ENCODE data around the gene CYB561.

GRCh38 chr17:63402431-63403212 is 43.5 kb downstream of the CYB561 start:
- TF ChIP-seq POLR2AphosphoS5 (IDR thresholded peaks at IDR 0.05; ENCODE audit: low read depth, low read length): no peak
- TF ChIP-seq, protein P1, sequence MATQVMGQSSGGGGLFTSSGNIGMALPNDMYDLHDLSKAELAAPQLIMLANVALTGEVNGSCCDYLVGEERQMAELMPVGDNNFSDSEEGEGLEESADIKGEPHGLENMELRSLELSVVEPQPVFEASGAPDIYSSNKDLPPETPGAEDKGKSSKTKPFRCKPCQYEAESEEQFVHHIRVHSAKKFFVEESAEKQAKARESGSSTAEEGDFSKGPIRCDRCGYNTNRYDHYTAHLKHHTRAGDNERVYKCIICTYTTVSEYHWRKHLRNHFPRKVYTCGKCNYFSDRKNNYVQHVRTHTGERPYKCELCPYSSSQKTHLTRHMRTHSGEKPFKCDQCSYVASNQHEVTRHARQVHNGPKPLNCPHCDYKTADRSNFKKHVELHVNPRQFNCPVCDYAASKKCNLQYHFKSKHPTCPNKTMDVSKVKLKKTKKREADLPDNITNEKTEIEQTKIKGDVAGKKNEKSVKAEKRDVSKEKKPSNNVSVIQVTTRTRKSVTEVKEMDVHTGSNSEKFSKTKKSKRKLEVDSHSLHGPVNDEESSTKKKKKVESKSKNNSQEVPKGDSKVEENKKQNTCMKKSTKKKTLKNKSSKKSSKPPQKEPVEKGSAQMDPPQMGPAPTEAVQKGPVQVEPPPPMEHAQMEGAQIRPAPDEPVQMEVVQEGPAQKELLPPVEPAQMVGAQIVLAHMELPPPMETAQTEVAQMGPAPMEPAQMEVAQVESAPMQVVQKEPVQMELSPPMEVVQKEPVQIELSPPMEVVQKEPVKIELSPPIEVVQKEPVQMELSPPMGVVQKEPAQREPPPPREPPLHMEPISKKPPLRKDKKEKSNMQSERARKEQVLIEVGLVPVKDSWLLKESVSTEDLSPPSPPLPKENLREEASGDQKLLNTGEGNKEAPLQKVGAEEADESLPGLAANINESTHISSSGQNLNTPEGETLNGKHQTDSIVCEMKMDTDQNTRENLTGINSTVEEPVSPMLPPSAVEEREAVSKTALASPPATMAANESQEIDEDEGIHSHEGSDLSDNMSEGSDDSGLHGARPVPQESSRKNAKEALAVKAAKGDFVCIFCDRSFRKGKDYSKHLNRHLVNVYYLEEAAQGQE (IDR thresholded peaks at IDR 0.05; ENCODE audit: insufficient read depth in 1 of 2, low read depth in 2 of 2, low read length in 2 of 2): no peak
